Hepatocyte (in vitro differentiated cells): ENCODE data around the gene DSE.

Source experiments
- CTCF ChIP-seq: fragments of 200-600 bp; sonication (generic); IDR thresholded peaks from 2 replicates; pipeline ENCODE4 v1.5.1; 2016; ENCODE audit warnings: antibody characterized with exemption, mild to moderate bottlenecking; ENCODE audit not compliant: poor library complexity
- EZH2 ChIP-seq: fragments of 200-600 bp; sonication (generic); IDR thresholded peaks from 2 replicates; pipeline ENCODE4 v1.6.1; 2016; ENCODE audit warnings: antibody characterized with exemption, mild to moderate bottlenecking, borderline replicate concordance

DNA sequence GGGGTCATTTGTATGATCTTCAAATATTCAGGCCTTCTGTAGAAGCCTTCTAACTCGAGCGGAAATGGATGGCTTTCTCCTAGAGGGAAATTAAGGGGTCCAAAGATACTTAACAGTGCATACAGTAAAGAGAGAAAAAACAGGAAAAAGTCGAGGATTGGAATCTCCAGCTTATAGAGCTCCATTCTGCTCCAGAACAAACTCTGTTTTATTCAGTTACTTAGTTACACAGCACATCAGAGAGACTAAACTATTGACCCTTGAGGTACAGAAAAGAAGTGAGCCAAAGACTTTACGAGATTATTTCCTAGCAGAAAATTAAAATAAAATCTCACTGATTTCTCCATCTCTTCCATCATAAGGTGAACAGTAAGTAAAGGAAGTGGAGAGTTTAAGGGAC, 43.8 kb upstream of the DSE start:
- TF ChIP-seq CTCF = no peak
- TF ChIP-seq EZH2 = no peak
